GM19455 (cell line): Measurements from ENCODE around the gene RBMS3.
"Not testable (repeated sequence)": the region's sequence is repeated elsewhere in the genome, so short reads cannot be mapped to it uniquely, and the experiment has no call there.

Source experiments
- ATAC-seq: cut with Tn5 transposase; IDR thresholded peaks from one replicate; pipeline ENCODE4 v1.9.1; 2021; ENCODE audit not compliant: unreplicated experiment

Gene RBMS3

DNA sequence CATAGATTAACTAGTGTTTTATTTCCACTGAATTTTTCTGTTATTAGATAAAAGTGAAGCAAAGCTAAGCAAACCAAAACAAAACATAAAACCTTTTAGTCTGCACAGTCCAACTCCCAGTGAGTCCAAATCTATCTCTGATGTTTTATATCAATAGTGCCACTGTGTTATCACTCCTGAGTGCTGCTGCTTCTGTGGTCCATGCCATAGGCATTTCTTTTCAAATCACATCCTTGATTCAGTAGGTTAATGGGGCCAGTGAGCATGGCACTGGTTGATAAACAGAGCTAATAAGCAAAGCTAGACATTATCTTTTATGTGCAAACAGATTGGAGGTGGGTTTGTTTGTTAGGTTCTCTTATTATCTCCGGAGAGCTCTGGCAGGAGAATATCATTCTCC, 30.0 kb downstream of the RBMS3 start:
- no peak for ATAC-seq

DNA sequence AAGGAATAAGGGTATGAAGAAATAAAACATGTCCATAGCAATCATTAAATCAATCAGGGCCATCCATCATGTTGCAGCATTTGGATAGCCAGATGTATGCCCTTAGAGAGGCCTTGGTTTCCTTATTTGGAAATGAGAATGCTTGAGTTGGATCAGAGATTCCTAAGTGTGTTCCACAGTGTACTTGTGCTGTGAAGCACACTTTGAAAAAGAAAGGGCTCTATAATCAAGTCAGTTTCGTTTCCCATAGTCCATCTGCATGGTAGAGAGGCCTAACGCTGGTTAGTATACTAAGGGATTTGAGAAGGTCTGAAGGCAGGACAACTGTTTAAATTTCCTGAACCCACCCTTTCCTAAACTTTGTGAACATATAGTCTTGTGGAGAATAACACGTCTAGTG, 30.9 kb downstream of the RBMS3 start:
- ATAC-seq, result no peak

GRCh38 chr3:29312395-29312794, 31.5 kb downstream of the RBMS3 start:
- ATAC-seq, result no peak

DNA sequence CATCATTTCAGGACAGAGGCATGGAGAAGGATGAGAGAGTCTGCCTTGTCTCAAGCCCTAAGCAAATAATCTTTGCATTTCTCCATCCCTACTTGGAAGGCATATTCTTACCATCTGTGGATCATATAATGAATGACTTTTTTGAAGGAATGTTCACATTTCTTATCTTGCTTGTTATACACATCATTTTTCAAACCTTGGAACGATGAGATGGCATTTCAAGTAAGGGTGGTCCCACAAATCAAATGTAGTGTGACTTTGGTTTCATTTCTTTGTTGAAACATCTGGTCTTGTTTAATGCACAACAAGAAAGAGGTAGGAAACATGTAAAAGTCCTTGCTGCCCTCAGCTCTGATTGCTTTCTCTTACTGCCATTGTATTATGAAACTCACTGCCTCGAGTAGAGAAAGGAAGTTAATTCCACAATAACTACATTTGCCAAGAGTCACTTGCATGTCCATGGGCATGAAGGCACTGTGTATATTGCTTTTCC, 32.1 kb downstream of the RBMS3 start:
- ATAC-seq, result no peak

- no peak for ATAC-seq
These were observed 33.3 kb downstream of the RBMS3 start for GRCh38 chr3:29313981-29314726.

DNA sequence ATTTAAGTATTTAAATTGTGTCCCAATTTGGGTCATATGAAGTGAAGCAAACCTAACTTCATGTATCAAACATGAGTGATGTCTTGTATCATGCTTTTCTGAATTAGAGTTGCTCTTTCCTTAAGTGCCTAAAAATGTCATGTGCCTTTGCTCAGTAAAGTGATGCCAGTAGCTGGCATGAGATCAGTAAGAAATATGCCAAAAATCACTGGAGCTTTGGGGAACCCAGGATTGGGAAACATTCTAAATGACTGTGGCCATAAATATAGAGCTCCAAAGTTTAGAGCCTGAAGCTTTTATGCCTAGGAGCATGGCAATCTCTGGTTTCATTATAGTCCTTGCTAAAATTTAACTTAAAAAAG, 33.8 kb downstream of the RBMS3 start:
- no peak for ATAC-seq

- ATAC-seq, result no peak
These were observed 36.8 kb downstream of the RBMS3 start for GRCh38 chr3:29317659-29318173.

DNA sequence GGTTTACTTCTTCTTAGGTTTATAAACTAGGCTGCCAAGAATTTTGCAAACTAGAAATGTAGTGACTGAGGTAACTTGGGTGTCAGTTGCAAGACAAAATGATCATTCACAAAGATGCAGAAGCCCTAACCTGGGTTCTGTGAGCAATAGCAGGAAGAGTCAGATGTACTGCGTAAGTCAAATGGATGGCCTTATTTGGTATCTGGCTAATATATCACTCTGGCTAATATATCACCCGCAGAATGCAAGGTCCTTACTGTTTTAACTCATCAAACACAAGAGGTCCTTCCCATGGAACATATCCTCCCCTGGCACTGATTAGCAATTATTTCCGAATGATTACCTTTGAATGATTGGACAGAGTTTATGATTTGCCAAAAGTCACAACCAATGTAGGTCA, 37.4 kb downstream of the RBMS3 start:
- ATAC-seq, result no peak

- ATAC-seq, result peak; percentile 73
These were observed 38.4 kb downstream of the RBMS3 start for GRCh38 chr3:29319262-29319661.

DNA sequence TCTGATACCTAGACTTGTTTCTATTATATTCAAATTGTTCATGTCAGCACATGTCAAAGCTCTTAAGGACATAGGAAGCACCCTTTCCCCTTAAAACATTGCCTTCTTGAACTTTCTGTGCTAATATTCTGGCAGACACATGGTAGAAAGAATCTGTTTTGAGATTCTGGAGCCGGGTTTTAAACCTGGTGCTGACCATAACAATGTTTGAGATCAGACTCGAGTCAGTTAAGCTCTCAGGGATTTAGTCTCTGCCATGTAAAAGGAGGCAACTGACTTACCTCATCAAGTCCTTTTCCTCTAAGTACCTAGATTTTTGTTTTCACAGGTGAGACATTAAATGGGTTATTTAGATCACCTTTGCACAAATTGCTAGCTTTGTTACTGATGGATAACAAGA, 38.9 kb downstream of the RBMS3 start:
- no peak for ATAC-seq

- ATAC-seq, result no peak
These were observed 41.7 kb downstream of the RBMS3 start for GRCh38 chr3:29322586-29322985.

DNA sequence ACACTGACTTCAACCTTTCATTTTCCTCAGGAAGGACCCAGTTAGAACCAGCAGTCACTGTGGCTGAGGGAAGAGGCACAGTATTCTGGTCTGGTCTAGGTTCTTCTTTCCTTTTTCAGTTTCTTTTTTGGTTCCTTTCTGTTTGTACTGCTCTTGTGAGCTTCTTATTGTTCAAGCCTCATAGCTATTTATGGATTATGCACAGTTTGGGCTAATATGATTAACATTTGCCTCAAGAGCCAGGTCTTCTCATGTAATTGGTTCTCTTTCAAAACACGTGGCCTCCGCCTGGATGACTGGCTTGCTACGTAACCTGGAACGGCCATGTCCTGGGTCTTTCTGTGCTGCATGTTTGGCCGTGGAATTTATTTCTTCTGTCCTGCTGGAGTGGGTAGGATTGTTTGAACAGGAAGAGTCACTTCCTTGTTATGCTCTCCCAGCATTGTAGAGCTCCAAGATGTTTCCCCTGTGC, 43.3 kb downstream of the RBMS3 start:
- ATAC-seq, result peak; percentile 99

DNA sequence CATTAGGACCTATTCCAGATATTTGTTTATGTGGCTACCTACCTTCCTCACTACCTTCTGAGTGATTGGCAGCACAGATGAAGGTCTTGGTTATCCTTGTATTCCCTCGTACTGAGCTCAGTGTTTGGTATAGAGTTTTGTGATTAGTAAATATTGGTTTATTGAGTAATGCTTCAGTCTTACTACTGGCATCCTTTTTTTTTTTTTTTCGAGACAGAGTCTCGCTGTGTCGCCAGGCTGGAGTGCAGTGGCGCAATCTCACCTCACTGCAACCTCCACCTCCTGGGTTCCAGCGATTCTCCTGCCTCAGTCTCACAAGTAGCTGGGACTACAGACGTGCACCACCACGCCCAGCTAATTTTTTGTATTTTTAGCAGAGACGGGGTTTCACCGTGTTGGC, 45.7 kb downstream of the RBMS3 start:
- ATAC-seq, result not testable (repeated sequence)

GRCh38 chr3:29329986-29330890, 49.4 kb downstream of the RBMS3 start:
- no peak for ATAC-seq

GRCh38 chr3:29331035-29331434, 50.2 kb downstream of the RBMS3 start:
- no peak for ATAC-seq

GRCh38 chr3:29331456-29332194, 50.8 kb downstream of the RBMS3 start:
- ATAC-seq, result no peak

- no peak for ATAC-seq
These were observed 51.3 kb downstream of the RBMS3 start for GRCh38 chr3:29332195-29332637.

DNA sequence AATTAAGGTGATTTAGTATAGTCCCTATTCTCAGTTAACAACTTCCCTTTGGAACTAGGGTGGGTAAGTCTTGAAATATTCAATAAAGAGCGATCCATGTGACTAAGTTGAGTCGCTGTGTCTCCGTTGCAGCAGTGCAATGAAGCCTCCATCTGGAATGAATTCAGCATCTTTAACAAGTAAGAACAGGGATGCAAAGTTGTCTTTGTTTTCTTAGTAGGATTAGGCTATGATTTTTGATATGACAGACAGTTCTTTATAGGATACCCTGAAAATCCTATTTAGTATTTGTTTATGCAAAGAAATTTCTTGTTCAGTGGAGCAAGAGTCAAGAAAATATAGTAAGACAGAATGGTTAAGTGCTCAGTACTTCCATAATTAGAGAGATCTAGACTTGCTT, 52.7 kb downstream of the RBMS3 start:
- no peak for ATAC-seq

- ATAC-seq, result no peak
These were observed 53.8 kb downstream of the RBMS3 start for GRCh38 chr3:29334706-29335105.

DNA sequence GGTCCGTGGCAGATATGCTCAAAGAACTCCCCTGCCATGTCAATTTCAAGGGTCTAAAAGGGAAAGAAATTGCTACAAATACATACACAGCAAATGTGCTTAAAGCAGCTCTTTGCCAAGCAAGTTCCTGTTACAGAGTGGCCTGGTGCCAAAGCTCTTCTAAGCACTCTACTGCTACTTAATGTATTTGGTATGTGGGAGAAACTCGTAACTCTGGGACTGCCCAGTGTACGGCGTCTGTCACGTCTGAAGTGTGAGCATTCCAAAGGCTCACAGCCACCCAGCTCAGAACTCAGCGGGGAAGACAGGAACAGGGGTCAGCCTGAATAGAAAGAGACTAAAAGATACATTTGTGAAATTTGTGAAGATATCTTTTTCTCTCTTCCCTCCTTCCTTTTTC, 54.6 kb downstream of the RBMS3 start:
- ATAC-seq, result no peak

- no peak for ATAC-seq
These were observed 55.1 kb downstream of the RBMS3 start for GRCh38 chr3:29335943-29336342.
